ENCODE data around the gene PAX7.

Gene PAX7

DNA sequence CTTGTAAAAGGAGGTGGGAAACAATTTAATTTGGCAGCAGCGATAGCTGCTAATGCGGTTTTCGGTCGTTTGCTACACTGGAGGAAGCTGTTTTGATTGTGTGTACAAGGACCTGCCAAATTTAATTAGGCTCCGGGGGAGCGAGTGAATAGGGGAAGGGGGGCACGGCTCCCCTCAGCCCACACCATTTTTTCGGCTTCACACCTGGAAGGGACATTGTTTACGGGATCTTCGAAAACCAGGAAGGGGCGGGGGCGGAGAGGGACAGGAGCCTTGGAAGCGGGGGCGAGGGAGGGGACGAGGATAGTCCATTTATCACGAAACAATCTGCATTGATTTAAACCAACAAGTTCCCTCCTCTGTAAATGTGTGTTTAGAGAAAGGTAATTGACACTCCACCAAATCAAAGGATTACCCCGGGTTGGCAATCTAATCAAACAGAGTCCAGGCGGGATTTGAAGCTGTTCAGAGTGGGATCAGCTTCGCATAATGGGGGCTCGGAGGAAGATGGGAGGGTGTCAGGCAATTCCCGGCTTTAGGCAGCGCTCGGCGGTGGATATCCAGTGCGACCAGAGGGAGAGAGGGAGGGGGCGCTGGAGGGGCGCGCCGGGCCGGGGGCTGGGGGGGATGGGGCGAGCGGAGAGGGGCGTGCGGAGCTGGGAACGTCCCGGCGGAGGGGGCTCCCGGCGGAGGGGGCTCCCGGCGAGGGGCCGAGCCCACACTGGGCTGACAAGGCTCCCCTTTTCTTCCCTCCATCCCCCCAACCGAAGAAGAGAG is 9.8 kb downstream of the PAX7 start:
- DNase-seq (ENCODE audit: low spot score): no peak

GRCh38 chr1:18641005-18641941 is 10.6 kb downstream of the PAX7 start:
- DNase-seq (ENCODE audit: low spot score): no peak

DNA sequence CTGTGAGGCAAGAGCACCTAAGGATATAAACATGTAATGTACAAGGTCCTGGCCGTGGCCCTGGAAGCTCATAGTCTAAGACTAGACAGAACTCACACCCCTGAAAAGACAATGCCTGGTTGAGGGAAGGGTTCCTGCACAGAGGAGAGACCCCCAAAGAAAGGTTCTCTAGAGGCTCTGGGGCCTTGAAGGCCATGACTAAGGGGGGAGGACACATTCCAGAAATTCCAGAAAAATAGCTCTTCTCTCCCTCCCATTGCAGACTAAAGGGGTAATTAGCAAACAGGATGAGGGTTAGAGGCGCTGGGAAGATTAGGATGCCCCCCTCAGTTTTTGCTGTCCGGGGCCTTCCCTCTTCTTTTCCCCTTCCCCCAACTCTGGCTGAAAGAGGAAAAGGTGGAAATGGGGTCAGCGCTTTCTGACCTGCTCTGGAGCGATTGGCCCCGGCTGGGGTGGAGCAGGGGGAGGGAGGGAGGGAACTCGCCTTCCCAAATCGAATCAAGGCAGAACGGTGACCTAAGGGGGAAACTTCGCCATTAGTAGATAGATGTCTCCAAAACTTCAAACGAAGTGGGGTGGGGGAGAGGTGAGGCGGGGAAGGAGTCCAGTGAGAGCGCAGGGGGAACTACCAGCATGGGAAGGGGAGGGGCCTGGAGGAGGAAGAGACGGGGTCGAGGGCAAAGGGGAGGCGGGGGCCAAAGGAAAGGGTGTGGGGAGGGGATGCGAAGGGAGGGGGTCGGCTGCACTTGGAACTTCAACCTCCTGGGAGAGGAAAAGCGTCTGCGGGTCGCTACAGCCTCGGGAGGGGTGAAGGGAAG is 11.8 kb downstream of the PAX7 start:
- DNase-seq (ENCODE audit: low spot score): no peak

GRCh38 chr1:18643154-18644012 is 12.7 kb downstream of the PAX7 start:
- DNase-seq (ENCODE audit: low spot score): no peak

GRCh38 chr1:18644013-18644399 is 13.4 kb downstream of the PAX7 start:
- DNase-seq (ENCODE audit: low spot score): no peak

GRCh38 chr1:18644446-18644845 is 13.8 kb downstream of the PAX7 start:
- DNase-seq (ENCODE audit: low spot score): no peak

GRCh38 chr1:18644973-18645746 is 14.5 kb downstream of the PAX7 start:
- no peak for DNase-seq (ENCODE audit: low spot score)

GRCh38 chr1:18645747-18646090 is 15.1 kb downstream of the PAX7 start:
- DNase-seq (ENCODE audit: low spot score): no peak

DNA sequence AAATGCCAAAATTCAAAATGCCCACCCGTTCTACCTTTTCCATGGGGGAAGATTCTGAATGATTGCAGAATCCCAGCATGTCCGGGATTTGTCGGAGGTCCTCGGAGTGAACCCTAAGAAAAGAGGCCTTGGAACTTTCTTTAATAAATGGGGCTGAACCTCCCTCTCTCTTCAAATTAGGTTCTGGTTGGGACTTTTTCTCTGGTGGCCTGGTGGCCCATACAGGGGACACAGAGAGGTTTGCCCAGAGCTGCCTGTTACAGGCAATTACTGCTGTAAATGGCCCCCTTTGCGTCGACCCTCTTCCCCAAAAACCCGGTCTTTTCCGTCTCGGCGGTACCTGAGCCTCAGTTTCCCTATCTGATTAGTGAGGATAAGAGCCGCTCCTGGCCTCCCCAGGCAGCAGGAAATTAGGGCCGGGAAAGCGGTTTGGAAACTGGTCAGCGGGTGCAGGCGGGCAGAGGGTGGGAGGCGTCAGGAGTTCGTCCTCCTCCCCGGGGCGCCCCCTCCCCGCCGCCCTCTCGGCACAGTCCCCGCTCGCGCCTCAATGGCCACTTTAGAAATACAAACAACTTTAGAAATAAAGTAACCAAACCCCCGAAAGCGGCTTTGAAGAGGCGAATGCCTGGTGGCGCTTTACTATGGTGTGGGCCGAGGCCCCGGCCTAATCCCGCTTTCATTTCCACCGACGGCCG is 15.6 kb downstream of the PAX7 start:
- DNase-seq (ENCODE audit: low spot score): no peak

GRCh38 chr1:18646786-18647410 is 16.3 kb downstream of the PAX7 start:
- no peak for DNase-seq (ENCODE audit: low spot score)

GRCh38 chr1:18647681-18648214 is 17.1 kb downstream of the PAX7 start:
- DNase-seq (ENCODE audit: low spot score): no peak

DNA sequence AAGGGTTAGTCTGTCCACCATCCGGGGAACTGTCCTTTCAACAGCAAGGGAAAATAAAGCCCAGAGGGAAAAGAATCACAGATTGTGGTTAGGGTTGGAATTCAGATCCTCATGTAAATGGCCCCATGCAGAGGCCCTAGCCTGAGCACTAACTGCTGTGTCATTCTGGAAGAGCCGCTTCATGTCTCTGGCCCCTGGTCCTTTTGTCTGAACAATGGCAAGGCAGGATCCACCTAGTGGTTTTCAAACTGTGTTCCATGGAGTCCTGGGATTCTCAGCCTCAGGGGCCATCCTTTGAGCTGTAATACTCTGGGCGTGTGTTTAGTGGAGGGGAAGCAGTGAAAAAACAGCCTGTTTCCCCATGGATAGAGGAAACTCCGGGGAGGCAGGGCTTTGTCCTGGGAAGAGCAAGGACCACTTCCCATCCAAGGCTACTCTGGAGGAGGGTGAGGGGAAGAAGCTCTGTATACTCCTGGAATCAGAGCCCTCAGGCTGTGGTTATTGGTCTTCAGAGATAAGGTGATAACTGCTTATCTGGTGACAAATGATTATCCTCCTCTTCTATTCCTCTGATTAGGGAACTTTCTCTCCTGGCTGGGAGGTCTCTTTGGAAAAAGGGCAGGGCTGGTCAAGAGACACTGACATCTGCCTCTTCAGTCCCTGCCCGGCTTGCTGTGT is 19.2 kb downstream of the PAX7 start:
- no peak for DNase-seq (ENCODE audit: low spot score)

- DNase-seq (ENCODE audit: low spot score): no peak
Measured at GRCh38 chr1:18651713-18652112, 21.1 kb downstream of the PAX7 start.

DNA sequence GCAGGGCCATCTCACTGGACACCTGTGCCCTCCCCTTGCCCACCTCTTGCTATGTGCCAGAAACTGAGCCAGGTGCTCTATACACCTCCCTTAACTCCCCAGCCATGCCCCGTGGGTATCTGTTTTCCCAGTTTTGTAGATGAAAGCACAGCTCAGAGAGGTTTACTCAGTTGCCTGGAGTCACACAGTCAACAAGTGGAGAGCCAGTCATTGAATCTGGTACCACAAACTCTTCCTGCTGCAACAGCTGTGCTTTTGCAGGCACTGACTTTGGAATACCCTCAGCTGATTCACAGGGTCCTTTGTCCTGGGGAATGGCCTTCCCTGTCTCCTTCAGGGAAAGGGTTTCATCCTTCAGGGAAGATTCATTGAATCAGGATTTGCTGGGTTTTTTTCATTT is 22.1 kb downstream of the PAX7 start:
- DNase-seq (ENCODE audit: low spot score): no peak

DNA sequence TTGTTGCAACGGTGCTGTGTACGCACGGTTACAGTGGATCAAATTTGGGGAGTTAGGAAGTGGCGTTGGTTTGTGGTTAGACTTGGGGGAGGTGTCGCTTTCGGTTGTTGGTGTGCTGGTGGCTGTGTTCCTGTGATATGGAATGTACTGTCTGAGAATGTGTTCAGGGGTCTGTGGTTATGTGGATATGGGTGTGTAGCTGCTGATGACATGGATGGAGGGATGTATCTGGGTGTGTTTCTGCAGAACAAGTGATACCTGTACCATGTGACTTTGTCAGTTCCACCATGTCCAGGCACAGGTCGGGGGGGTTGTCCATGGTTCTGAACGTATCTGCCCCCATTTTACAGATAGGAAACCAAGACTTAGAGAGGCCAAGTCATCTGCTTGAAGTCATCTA is 22.7 kb downstream of the PAX7 start:
- no peak for DNase-seq (ENCODE audit: low spot score)

- DNase-seq (ENCODE audit: low spot score): no peak
Measured at GRCh38 chr1:18653916-18654315, 23.3 kb downstream of the PAX7 start.

DNA sequence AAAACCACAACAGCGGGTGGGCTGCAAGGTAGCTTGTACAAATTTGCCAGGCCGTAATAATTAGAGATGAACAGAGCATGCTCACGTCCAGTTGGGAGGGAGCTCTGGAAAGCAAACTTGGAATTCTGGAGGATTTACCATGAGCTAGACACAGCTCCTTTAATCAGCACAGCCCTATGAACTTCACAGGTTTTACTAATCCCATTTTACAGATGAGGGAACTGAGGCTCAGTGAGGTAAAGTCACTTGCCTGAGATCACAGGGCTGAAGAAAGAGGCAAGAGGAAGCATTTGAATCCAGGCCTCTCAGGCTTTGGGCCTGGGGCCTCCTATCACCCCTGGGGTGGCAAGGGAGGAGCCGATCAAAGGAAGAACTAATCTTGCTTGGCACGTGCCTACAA is 24.0 kb downstream of the PAX7 start:
- DNase-seq (ENCODE audit: low spot score): no peak

GRCh38 chr1:18657506-18658201 is 27.0 kb downstream of the PAX7 start:
- no peak for DNase-seq (ENCODE audit: low spot score)

Data from CD4-positive, alpha-beta T cell treated with Interleukin-2 at 100 ng/mL for 4 hours (primary cell).